Trophoblast cell (in vitro differentiated cells and primary cell): ENCODE results near the gene ESYT1.
A peak's percentile ranks its signal among the peaks of the same experiment; 100 is the strongest.
"Not testable (repeated sequence)": the region's sequence is repeated elsewhere in the genome, so short reads cannot be mapped to it uniquely, and the experiment has no call there.

ENCODE experiments used
- DNase-seq, 2 donors: peaks; one replicate each; pipeline ENCODE4 v3.0.0-alpha.2; 2016
- H2AFZ ChIP-seq: 2 replicates; pipeline ENCODE4 v1.6.1; 2013; ENCODE audit warnings: low read length, moderate library complexity, mild to moderate bottlenecking; ENCODE audit not compliant: insufficient read depth, poor library complexity
- H2AK5ac ChIP-seq: 2 replicates; pipeline ENCODE4 v1.6.1; 2013; ENCODE audit warnings: mild to moderate bottlenecking, low read length
- H2BK120ac ChIP-seq: 2 replicates; pipeline ENCODE4 v1.6.1; 2013; ENCODE audit warnings: low read length, mild to moderate bottlenecking, moderate library complexity; ENCODE audit not compliant: insufficient read depth, poor library complexity
- H2BK12ac ChIP-seq: 2 replicates; pipeline ENCODE4 v1.6.1; 2013; ENCODE audit warnings: mild to moderate bottlenecking, low read length, moderate library complexity
- H2BK5ac ChIP-seq: 2 replicates; pipeline ENCODE4 v1.6.1; 2013; ENCODE audit warnings: low read length, low read depth, moderate library complexity, mild to moderate bottlenecking; ENCODE audit not compliant: poor library complexity
- H3K14ac ChIP-seq: 2 replicates; pipeline ENCODE4 v1.6.1; 2013; ENCODE audit warnings: mild to moderate bottlenecking, low read length
- H3K18ac ChIP-seq: 2 replicates; pipeline ENCODE4 v1.6.1; 2013; ENCODE audit warnings: mild to moderate bottlenecking, low read length
- H3K23ac ChIP-seq: 2 replicates; pipeline ENCODE4 v1.6.1; 2013; ENCODE audit warnings: low read length
- H3K27ac ChIP-seq: 2 replicates; pipeline ENCODE4 v1.5.1; 2013; ENCODE audit warnings: low read depth, mild to moderate bottlenecking, inconsistent platforms, low read length, moderate library complexity
- H3K27me3 ChIP-seq: 2 replicates; pipeline ENCODE4 v1.6.1; 2013; ENCODE audit warnings: inconsistent platforms, mild to moderate bottlenecking, low read length, moderate library complexity; ENCODE audit not compliant: insufficient read depth
- H3K36me3 ChIP-seq, 2 experiments: 1 replicate in 1 of 2; 2 replicates in 1 of 2; pipeline ENCODE4 v1.6.1; 2013; ENCODE audit warnings: low read length in 2 of 2, mild to moderate bottlenecking in 2 of 2, moderate library complexity in 1 of 2; ENCODE audit not compliant: insufficient read depth in 2 of 2, control insufficient read depth in 1 of 2
- H3K4ac ChIP-seq: 2 replicates; pipeline ENCODE4 v1.6.1; 2013; ENCODE audit warnings: low read depth, mild to moderate bottlenecking, low read length, moderate library complexity
- H3K4me1 ChIP-seq, 2 experiments: 1 replicate in 1 of 2; 2 replicates in 1 of 2; pipeline ENCODE4 v1.6.1; 2013; ENCODE audit warnings: low read length in 2 of 2, mild to moderate bottlenecking in 2 of 2, moderate library complexity in 1 of 2; ENCODE audit not compliant: insufficient read depth in 2 of 2, control insufficient read depth in 1 of 2
- H3K4me2 ChIP-seq: 2 replicates; pipeline ENCODE4 v1.6.1; 2013; ENCODE audit warnings: inconsistent platforms, mild to moderate bottlenecking, low read length, moderate library complexity
- H3K4me3 ChIP-seq: 2 replicates; pipeline ENCODE4 v1.5.1; 2013; ENCODE audit warnings: mild to moderate bottlenecking, low read depth, low read length, inconsistent platforms
- H3K79me1 ChIP-seq: one replicate; pipeline ENCODE4 v1.6.1; 2013; ENCODE audit warnings: low read length
- H3K79me2 ChIP-seq: 2 replicates; pipeline ENCODE4 v1.6.1; 2013; ENCODE audit warnings: low read length, mild to moderate bottlenecking; ENCODE audit not compliant: control insufficient read depth, insufficient read depth, poor library complexity
- H3K9ac ChIP-seq: 2 replicates; pipeline ENCODE4 v1.6.1; 2013; ENCODE audit warnings: mild to moderate bottlenecking, low read length
- H3K9me3 ChIP-seq: 2 replicates; pipeline ENCODE4 v1.6.1; 2013; ENCODE audit warnings: low read depth, mild to moderate bottlenecking, control low read depth, inconsistent platforms, low read length; ENCODE audit not compliant: insufficient read depth
- H4K12ac ChIP-seq: 2 replicates; pipeline ENCODE4 v1.6.1; 2013; ENCODE audit warnings: low read depth, mild to moderate bottlenecking, low read length, moderate library complexity
- H4K8ac ChIP-seq: 2 replicates; pipeline ENCODE4 v1.6.1; 2013; ENCODE audit warnings: low read depth, mild to moderate bottlenecking, low read length, moderate library complexity
- H4K91ac ChIP-seq: one replicate; pipeline ENCODE4 v1.6.1; 2013; ENCODE audit warnings: low read depth, mild to moderate bottlenecking, low read length, moderate library complexity
- WGBS: extraction: QIAGEN DNeasy Blood & Tissue Kit; methylation state at CpG from one replicate; pipeline ENCODE4 v1.1.7; 2013; ENCODE audit warnings: missing lambda C conversion rate; ENCODE audit not compliant: insufficient read length, insufficient coverage; ENCODE audit errors: extremely low coverage; 5-methylcytosine and 5-hydroxymethylcytosine counted together

Gene ESYT1

GRCh38 chr12:56155256-56155845 is 27.3 kb downstream of the ESYT1 start:
- H3K79me2 ChIP-seq, result peaks cover 19% of the 10 kb centered on the region
- peaks cover 27 to 28% of the 10 kb centered on the region in 2 experiments for H3K4me1 ChIP-seq
- no peak overlapping the region for H2BK120ac ChIP-seq
- no peak overlapping the region for H4K8ac ChIP-seq
- WGBS, result no CpG with 5 or more reads among the region's 11 CpGs
- H4K12ac ChIP-seq, result no peak overlapping the region
- no peak overlapping the region for H3K4ac ChIP-seq
- H4K91ac ChIP-seq, result no peak overlapping the region
- no peak for DNase-seq
- no peaks in the 10 kb centered on the region for H3K27me3 ChIP-seq
- no peak overlapping the region for H2AK5ac ChIP-seq
- no peak overlapping the region for H2BK12ac ChIP-seq
- H3K18ac ChIP-seq, result no peak overlapping the region
- H3K14ac ChIP-seq, result no peak overlapping the region
- H2BK5ac ChIP-seq, result no peak overlapping the region
- no peak overlapping the region for H3K23ac ChIP-seq
- peaks cover 2% of the 10 kb centered on the region for H3K9me3 ChIP-seq
- H3K79me1 ChIP-seq, result peaks cover 24% of the 10 kb centered on the region
- H3K36me3 ChIP-seq, result peaks cover 20 to 28% of the 10 kb centered on the region in 2 experiments
- no peak overlapping the region for H3K4me2 ChIP-seq
- no peak overlapping the region for H3K27ac ChIP-seq
- H3K4me3 ChIP-seq, result no peak overlapping the region
- H2AFZ ChIP-seq, result no peak overlapping the region
- no peak overlapping the region for H3K9ac ChIP-seq

DNA sequence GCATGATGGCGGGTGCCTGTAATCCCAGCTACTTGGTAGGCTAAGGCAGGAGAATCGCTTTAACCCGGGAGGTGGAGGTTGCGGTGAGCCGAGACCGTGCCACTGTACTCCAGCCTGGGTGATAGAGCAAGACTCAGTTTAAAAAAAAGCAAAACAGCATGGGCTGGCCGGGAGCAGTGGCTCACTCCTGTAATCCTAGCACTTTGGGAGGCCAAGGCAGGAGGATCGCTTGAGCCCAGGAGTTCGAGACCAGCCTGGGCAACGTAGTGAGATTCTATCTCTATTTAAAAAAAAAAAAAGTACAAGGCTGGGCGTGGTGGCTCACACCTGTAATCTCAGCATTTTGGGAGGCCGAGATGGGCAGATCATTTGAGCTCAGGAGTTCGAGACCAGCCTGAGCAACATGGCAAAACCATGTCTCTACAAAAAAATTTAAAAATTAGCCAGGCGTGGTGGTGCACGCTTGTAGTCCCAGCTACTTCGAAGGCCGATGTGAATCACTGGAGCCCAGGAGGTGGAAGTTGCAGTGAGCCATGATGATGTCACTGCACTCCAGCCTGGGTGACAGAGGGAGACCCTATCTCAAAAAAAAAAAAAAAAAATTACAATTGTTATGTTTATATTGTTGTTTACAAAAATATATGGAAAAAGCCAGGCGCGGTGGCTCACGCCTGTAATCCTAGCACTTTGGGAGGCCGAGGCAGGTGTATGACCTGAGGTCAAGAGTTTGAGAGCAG is 28.6 kb downstream of the ESYT1 start:
- H2BK5ac ChIP-seq, H3K9me3 ChIP-seq, H3K23ac ChIP-seq, H3K4ac ChIP-seq, H4K91ac ChIP-seq, H3K9ac ChIP-seq, H2BK12ac ChIP-seq, H3K4me3 ChIP-seq, H2BK120ac ChIP-seq, H3K14ac ChIP-seq, H2AK5ac ChIP-seq, H3K27me3 ChIP-seq, H4K12ac ChIP-seq, DNase-seq, H2AFZ ChIP-seq, H3K18ac ChIP-seq, H4K8ac ChIP-seq: not testable (repeated sequence)
- H3K79me2 ChIP-seq, result peaks cover 19% of the 10 kb centered on the region
- peaks cover 33% of the 10 kb centered on the region in 2 experiments for H3K4me1 ChIP-seq
- no CpG with 5 or more reads among the region's 21 CpGs for WGBS
- H3K36me3 ChIP-seq, result peaks cover 31 to 41% of the 10 kb centered on the region in 2 experiments
- peak overlapping the region; percentile 71 for H3K4me2 ChIP-seq
- peaks cover 24% of the 10 kb centered on the region for H3K79me1 ChIP-seq
- H3K27ac ChIP-seq, result peak overlapping the region; percentile 67

GRCh38 chr12:56157201-56158028 is 29.3 kb downstream of the ESYT1 start:
- Histone ChIP-seq H3K18ac (peak overlapping the region; percentile 28), H3K9me3 (peaks cover 4% of the 10 kb centered on the region), H2BK120ac (peak overlapping the region; percentile 24), H3K27ac (peak overlapping the region; percentile 67), H3K79me1 (peaks cover 19% of the 10 kb centered on the region), H4K8ac (peak overlapping the region; percentile 44), H2BK12ac (no peak overlapping the region), H2BK5ac (peak overlapping the region; percentile 27), H3K14ac (peak overlapping the region; percentile 27), H3K4me3 (peak overlapping the region; percentile 55), H3K27me3 (no peaks in the 10 kb centered on the region), H3K4me2 (peak overlapping the region; percentile 71), H3K4me1 (peaks cover 31 to 32% of the 10 kb centered on the region in 2 experiments), H3K36me3 (peaks cover 38 to 48% of the 10 kb centered on the region in 2 experiments), H4K91ac (peak overlapping the region; percentile 50), H3K4ac (peak overlapping the region; percentile 34), H3K23ac (no peak overlapping the region), H4K12ac (peak overlapping the region; percentile 2), H2AFZ (peak overlapping the region; percentile 26), H2AK5ac (no peak overlapping the region), H3K9ac (peak overlapping the region; percentile 44), H3K79me2 (peaks cover 19% of the 10 kb centered on the region)
- WGBS, result no CpG with 5 or more reads among the region's 45 CpGs
- peak; percentile 93 to 95 for DNase-seq
